AML-193 (cell line): ENCODE data around the gene ACBD5.
A peak's percentile ranks its signal among the peaks of the same experiment; 100 is the strongest.

ENCODE experiments used
- DNase-seq, 2 experiments: peaks; one replicate each; lab custom pipeline; 2025; lab: John Stamatoyannopoulos, UW

The ACBD5 gene

GRCh38 chr10:27152687-27153086 lies 87.9 kb downstream of the ACBD5 start:
- no peak for DNase-seq

- no peak for DNase-seq
Measured at GRCh38 chr10:27150261-27150660, 90.3 kb downstream of the ACBD5 start.

GRCh38 chr10:27147701-27148100 lies 92.9 kb downstream of the ACBD5 start:
- peak; percentile 53 to 66 for DNase-seq

GRCh38 chr10:27145937-27146336 lies 94.7 kb downstream of the ACBD5 start:
- DNase-seq: no peak
